Amniotic epithelial cell (primary cell): ENCODE measurements around the gene PCDHGA1.
"Not testable (repeated sequence)": the region's sequence is repeated elsewhere in the genome, so short reads cannot be mapped to it uniquely, and the experiment has no call there.

Source experiments
- DNase-seq: peaks from one replicate; pipeline ENCODE4 v3.0.0-alpha.2; 2010; ENCODE audit warnings: low read depth

PCDHGA1 gene

DNA sequence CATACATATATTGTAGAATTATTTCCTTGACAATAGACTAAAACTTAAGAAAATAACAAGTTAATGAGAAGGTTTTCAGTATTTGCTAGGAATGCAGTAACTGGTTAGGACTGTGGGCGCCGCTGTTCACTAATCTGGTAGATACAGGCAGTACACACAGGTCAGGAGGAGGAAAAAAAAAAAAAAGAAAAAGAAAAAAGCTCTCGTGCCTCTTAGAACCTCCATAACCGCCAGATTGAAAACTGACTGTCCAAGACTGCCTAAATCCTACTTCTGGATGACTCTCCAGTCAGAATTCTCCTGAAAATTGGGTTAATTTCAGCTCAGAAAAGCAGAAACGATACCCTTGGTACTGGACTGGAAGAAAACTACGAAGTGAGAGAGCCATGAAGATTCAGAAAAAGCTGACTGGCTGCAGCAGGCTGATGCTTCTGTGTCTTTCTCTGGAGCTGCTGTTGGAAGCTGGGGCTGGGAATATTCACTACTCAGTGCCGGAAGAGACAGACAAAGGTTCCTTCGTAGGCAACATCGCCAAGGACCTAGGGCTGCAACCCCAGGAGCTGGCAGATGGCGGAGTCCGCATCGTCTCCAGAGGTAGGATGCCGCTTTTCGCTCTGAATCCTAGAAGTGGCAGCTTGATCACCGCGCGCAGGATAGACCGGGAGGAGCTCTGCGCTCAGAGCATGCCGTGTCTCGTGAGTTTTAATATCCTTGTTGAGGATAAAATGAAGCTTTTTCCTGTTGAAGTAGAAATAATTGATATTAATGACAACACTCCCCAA, at the start of gene PCDHGA1:
Gene PCDHGA1, plus strand, starts transcription at position 216 of the 782 bp plus-strand sequence.
- DNase-seq, result peak; percentile 59

DNA sequence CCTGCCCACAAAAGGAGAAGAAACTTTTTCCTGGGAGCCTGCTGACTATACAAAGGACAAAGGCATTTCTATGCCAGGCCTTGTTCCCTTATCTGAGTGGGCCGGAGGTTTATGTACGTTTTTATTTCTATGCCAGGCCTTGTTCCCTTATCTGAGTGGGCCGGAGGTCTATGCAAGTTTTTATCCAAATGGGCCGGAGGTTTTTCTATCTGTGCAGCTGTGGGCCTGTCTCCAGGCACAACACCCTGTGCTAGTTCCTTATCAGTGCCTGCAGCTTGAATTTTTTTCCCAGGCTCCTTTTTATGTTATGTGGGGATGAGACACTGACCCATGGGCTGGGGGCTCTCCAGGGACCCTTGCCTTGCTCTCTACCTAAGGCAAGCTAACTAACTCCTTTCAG, 31.9 kb upstream of the PCDHGA1 start:
- DNase-seq, result no peak

DNA sequence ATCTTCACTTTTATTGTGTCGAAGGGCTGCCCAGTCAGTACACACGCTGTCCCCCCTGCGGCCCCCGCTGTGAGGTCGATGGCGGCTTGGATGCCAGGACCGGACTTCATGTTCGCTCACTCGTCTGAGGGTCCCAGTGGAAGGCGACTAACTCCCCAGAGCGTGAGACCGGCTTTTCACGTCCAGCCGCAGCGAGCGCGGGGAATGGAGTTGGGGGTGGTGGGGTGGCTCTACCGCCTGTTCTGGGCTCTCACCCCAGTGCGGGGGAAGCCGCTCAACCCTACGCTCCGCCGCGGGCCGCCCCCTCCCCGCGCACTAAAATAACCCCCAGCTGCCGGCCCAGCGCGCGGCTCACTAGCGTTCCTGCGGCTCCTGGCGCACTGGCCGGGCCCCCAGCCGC, 26.6 kb upstream of the PCDHGA1 start, which contains the start of gene SLC25A2:
Gene SLC25A2, minus strand, starts transcription at position 294 of the 400 bp plus-strand sequence. Its CDS starts 184 bp downstream, at position 110.
- DNase-seq, result no peak

DNA sequence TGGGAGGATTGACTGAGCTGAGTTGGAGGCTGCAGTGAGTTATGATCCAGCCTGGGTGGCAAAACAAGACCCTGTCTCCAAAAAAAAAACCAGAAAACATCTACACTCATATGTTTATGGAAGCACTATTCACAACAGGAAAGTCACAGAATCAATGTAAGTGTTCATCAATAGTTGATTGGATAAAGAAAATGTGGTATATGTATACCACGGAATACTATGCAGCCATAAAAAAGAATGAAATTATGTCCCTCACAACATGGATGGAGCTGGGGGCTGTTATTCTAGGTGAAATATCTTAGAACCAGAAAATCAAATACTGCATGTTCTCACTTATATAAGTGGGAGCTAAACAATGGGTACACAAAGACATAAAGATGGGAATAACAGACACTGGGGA, 23.7 kb upstream of the PCDHGA1 start:
- no peak for DNase-seq

DNA sequence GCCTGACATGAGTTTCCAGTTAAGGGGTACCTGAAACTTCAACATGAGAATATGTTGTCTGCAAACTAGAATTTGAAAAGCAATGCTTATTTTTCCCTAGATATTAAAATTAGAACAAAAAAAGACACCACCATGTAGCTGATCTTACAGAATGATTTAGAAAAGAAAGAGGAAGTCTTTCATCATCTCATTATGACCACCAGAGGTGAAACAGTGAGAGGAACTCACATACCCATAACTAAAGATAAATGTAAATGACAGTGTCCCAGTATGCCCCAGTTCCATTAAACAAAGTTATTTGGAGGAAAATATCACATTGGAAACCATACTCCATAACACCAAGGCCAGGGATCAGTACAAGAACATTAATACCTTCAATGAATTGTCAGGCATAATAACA, 16.6 kb upstream of the PCDHGA1 start:
- no peak for DNase-seq

DNA sequence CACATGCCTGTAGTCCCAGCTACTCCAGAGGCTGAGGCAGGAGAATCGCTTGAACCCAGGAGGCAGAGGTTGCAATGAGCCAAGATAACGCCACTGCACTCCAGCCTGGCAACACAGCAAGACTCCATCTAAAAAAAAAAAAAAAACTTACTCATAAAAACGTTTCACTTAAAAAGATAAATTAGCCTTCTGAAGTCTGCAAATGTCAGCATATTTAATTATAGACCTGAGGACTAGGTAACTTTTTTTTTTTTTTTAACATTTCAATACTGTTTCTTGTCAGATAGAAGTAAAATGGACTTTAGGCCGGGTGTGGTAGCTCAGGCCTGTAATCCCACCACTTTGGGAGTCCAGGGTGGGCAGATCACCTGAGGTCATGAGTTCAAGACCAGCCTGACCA, 13.4 kb upstream of the PCDHGA1 start:
- not testable (repeated sequence) for DNase-seq

DNA sequence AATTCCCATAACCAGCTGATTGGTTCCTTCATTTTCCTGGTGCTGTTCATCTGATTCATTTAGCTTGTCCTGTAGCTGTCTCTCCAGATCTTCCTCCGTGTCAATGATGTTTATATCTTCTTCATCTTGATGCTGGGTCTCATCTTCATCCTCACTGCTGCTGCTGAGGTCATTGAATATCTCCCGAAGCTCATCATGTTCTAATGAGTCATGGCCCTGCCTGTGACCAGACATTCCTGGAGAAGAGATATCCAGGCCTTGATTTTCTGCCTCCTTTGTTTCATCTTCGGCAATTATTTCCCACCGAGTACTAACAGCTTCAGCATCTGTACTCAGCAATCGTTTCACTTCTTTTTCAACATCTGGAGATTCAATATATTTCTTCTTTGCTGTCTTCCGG, 11.1 kb upstream of the PCDHGA1 start:
- DNase-seq, result no peak

DNA sequence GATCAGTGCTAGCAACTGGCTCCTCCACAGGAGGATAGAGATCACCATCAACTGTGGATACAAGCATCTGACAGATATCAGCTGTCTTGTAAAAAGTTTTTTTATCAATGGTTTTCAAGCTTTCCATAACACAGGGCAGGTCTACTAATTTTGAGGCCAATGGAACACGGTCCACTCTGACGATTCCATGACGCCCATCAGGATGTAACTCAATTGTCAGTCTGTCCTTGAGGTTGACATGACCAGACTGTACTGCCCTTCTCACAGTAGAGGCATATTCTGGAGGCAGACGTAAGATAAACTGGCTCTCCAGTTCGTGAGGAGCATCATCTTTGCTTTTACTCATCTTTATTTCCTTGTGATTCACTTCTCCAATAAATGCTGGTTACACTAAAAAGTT, 10.6 kb upstream of the PCDHGA1 start:
- no peak for DNase-seq

DNA sequence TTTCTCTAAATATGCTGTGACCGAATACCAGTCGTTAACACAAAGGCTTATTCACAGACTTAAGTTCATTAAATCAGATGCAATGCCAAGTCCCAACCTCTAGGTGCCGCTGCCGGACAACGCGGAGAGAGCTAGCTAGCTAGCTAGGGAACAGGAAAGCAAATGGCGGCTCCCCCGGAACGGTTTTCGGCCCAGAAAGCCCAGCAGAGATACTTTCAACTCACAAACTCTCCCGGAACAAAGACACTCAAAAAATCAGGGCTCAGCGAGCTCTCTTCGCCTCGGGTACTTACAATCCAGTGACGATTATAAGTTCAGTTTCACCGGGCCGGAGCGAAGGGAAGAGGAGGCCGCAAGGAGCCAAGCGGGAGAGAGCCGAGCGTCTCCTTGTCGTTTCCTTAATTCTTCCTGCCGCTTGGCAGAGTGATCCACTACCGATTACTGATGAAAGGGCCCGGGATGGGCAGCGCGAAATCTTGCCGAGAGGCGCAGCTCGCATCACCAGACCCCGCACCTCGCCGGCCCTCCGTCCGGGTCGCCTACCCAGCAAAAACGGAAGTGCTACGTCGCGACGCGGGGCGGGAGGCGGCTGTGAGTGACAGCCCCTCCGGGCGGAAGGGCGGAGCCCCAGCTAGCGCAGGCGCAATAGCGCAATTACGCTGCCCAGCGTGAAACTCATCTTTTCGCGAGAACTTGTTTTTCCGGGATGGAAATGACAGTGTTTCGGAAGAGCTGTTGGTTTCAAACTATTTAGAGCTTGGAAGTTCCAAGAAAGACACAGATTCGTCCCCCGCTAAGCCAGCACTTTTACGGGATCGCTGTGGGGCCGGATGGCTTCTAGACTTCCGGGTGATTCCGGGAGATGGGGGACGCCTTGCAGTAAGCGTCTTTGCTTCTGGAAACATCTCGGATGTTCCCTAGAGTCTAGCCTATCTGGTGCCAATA, 9.8 kb upstream of the PCDHGA1 start, which contains the start of gene TAF7:
Gene TAF7, minus strand, starts transcription at position 560 of the 945 bp plus-strand sequence. CDS start 740 bp downstream, outside the sequence.
- DNase-seq, result peak; percentile 91

DNA sequence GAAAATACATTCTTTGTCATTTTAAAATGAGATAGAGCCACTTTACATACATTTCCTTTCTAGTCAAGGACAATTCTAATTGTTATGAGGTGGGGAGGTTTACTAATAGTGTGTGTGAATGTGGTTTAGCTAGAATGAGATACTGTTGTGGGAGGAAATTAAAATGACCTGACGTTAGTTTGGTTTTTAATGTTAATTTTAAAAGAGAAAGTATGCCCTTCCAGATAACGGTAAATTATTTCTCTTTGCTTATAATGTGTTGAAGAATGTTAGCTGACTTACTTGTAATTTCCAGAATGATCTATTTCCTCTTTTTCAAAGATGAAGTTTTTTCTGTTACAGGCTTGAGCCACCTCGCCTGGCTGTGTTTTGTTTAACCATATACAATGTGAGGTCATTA, 8.1 kb upstream of the PCDHGA1 start:
- DNase-seq, result no peak

DNA sequence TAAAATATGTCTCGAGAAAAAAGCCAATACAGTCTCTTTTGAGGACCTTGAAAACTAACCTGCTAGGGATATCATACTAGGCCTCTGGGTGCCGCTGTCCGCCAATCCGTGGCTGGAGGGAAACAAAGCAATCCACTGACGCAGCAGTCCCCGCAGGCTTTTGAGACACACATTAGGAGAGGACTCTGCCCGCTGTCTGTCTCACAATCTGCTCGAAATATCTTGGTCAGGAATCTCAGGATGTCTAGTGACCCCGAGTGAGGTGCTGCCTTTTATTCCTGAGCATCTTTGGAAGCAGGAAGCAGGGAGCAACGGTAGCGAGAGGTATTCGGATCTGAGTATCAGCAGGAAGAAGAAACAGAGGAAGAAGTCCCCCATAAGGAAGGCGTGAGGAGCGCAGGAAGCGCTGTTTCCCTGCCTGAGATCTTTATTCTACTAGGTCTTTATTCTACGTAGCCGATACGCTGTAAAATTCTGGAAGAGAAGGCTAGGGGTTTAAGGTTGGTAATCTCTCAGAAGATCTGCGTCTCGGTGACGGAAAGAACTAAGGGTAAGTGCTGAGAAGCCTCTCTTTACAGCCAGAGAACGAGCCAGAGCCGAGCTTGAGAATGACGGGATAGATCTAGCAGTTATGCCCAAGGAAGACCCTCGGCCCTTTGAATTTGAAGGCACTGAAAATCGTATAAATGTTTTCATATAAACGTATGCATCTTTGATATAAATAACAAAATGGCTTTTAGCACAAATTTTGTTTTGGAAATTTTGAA, 4.0 kb upstream of the PCDHGA1 start:
- peak; percentile 68 for DNase-seq

DNA sequence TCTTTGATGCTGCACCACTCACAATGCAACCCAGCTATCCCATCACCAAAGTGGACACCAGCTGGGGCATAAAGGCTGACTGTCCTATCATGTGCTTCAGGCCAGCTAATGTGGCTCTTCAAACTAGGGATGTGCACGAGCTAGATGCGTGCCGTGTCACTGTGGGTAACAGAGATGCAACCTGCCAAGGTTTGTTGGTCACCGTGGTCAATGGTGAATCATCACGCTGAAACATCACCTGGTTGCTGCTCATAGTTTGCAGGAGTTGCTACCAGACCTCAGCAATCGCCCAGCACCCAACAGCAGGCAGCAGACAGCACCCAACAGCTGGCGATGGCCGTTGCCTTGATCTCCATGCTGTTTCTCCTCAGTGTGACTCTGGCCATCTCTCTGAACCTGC, 2.1 kb upstream of the PCDHGA1 start:
- no peak for DNase-seq

DNA sequence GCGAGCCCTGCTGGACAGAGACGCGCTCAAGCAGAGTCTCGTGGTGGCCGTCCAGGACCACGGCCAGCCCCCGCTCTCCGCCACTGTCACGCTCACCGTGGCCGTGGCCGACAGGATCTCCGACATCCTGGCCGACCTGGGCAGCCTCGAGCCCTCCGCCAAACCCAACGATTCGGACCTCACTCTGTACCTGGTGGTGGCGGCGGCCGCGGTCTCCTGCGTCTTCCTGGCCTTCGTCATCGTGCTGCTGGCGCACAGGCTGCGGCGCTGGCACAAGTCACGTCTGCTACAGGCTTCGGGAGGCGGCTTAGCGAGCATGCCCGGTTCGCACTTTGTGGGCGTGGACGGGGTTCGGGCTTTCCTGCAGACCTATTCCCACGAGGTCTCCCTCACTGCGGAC, 2.3 kb downstream of the PCDHGA1 start:
- DNase-seq, result not testable (repeated sequence)

DNA sequence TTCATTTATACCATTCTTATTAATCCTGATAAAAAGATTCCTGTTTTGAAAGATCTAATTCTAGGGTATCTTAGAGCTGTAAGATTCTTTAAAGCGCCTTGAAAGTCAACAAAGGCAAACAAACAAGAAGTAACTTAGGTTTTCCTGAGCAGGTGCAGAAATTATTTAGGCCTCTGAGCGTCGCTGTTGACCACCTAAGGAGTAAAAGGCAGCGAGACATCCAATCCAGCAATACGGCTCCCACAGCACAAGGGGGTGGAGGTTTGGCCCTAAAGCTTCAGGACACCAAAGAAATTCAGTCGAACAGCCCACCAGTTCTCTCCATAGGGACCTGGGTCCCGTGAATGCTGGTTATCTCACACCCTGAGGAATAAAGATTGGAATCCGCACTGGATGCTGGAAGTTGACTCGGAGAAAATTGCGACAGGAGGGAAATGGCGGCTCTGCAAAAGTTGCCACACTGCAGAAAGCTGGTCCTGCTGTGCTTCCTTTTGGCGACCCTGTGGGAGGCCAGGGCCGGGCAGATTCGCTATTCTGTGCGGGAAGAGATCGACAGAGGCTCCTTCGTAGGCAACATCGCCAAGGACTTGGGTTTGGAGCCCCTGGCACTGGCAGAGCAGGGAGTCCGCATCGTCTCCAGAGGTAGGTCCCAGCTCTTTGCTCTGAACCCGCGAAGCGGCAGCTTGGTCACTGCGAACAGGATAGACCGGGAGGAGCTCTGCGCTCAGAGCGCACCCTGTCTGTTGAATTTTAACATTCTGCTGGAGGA, 8.4 kb downstream of the PCDHGA1 start, which contains the start of gene PCDHGA2:
Gene PCDHGA2, plus strand, starts transcription at position 223 of the 769 bp plus-strand sequence.
- DNase-seq, result peak; percentile 43

DNA sequence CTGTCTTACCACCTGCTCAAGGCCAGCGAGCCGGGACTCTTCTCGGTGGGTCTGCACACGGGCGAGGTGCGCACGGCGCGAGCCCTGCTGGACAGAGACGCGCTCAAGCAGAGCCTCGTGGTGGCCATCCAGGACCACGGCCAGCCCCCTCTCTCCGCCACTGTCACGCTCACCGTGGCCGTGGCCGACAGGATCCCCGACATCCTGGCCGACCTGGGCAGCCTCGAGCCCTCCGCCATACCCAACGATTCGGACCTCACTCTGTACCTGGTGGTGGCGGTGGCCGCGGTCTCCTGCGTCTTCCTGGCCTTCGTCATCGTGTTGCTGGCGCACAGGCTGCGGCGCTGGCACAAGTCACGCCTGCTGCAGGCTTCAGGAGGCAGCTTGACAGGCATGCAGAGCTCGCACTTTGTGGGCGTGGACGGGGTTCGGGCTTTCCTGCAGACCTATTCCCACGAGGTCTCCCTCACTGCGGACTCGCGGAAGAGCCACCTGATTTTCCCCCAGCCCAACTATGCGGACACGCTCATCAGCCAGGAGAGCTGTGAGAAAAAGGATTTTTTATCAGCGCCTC, 10.6 kb downstream of the PCDHGA1 start:
- DNase-seq, result not testable (repeated sequence)

DNA sequence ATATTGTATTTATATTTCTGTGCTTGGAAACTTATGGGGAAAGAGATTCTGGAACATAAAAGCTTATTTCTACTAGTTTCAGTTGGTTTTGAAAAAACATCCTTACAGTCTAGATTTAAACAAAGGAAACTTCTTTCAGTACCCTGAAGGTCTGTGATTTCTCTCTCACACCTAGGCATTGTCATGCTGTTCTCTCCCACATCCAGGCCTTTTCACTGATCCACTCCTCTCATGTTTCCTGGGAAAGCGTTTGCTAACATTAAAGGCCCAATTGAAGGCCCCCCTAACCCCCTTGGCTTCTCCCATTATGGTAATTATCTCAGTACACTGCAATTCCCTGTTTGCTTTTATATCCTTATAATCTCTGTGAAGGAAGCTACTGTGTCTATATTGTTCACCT, 12.5 kb downstream of the PCDHGA1 start:
- DNase-seq, result no peak

DNA sequence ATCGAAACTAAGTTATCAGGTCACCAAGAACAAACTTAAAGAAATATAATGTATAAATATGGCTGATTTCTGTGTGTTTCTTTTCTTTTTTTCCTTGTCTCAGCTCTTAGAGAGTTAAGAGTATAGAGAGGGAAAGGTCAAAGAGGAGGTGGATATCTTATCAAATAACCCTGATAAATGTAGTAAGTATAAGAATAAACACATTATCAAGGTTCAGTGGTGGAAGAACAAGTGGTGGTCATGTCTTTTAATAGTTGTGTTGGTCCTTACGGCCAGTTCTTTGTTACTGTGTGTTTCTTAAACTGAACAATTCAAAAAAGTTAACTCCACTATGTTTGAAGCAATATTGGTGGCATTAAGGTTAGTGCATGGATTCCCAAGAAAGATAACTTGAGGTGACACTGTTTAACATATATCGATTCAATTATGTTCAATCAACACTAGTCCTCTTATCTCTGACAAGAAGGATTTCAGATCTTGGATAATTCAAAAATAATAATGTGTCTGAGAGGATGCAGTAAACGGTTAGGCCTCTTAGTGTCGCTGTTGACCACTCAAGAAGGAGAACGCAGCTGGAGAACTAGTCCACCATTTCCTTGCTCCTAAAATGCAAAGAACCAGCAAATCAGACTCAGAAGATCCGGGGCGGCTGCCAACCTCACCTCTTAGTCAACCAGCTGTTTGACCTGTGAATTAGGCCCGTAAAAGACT, 13.1 kb downstream of the PCDHGA1 start, which contains the start of gene PCDHGA3:
Gene PCDHGA3, plus strand, starts transcription at position 588 of the 711 bp plus-strand sequence. CDS start 205 bp downstream, outside the sequence.
- DNase-seq, result peak; percentile 51

DNA sequence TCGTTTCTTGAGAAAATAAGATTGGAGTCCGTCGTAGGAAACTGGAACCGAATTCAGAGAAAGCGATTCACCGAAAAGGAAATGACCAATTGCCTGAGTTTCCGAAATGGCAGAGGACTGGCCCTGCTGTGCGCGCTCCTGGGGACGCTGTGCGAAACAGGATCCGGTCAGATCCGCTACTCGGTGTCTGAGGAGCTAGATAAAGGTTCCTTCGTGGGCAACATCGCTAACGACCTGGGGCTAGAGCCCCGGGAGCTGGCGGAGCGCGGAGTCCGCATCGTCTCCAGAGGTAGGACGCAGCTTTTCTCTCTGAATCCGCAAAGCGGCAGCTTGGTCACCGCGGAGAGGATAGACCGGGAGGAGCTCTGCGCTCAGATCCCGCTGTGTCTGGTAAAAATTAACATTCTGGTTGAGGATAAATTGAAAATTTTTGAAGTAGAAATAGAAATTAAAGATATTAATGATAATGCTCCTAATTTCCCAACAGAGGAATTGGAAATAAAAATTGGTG, 13.7 kb downstream of the PCDHGA1 start:
- no peak for DNase-seq

DNA sequence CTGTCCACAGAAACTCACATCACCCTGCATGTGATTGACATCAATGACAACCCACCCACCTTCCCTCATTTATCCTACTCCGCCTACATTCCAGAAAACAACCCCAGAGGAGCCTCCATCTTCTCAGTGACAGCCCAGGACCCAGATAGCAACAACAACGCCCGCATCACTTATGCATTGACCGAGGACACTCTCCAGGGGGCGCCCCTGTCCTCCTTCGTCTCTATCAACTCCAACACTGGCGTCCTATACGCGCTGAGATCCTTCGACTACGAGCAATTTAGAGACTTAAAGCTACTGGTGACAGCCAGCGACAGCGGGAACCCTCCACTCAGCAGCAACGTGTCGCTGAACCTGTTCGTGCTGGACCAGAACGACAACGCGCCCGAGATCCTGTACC, 15.0 kb downstream of the PCDHGA1 start:
- DNase-seq, result no peak

DNA sequence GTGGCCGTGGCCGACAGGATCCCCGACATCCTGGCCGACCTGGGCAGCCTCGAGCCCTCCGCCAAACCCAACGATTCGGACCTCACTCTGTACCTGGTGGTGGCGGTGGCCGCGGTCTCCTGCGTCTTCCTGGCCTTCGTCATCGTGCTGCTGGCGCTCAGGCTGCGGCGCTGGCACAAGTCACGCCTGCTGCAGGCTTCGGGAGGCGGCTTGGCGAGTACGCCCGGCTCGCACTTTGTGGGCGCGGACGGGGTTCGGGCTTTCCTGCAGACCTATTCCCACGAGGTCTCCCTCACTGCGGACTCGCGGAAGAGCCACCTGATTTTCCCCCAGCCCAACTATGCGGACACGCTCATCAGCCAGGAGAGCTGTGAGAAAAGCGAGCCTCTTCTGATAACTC, 15.7 kb downstream of the PCDHGA1 start:
- not testable (repeated sequence) for DNase-seq
